Stimulated activated CD8-positive, alpha-beta memory T cell treated with anti-CD3 and anti-CD28 coated beads, Interleukin-4, amount 100 ng/mL, for 48 hours (primary cell): ENCODE data around the gene CYGB.
"Not testable (repeated sequence)": the region's sequence is repeated elsewhere in the genome, so short reads cannot be mapped to it uniquely, and the experiment has no call there.

Experiments used
- DNase-seq: peaks from one replicate; pipeline ENCODE4 v3.0.0-alpha.2; 2020

CYGB gene

GRCh38 chr17:76566988-76567431 lies 29.5 kb upstream of the CYGB start:
- DNase-seq, result no peak

GRCh38 chr17:76566613-76566943 lies 29.1 kb upstream of the CYGB start:
- no peak for DNase-seq

GRCh38 chr17:76565728-76566612 lies 28.5 kb upstream of the CYGB start:
- DNase-seq, result no peak

- DNase-seq, result not testable (repeated sequence)
Measured at GRCh38 chr17:76564991-76565727, 27.6 kb upstream of the CYGB start.

GRCh38 chr17:76563359-76563758 lies 25.9 kb upstream of the CYGB start:
- not testable (repeated sequence) for DNase-seq

GRCh38 chr17:76562734-76563148 lies 25.2 kb upstream of the CYGB start:
- no peak for DNase-seq

- DNase-seq, result no peak
Measured at GRCh38 chr17:76561799-76562268, 24.3 kb upstream of the CYGB start.

- DNase-seq, result no peak
Measured at GRCh38 chr17:76561332-76561731, 23.8 kb upstream of the CYGB start.

- DNase-seq, result no peak
Measured at GRCh38 chr17:76560877-76561221, 23.3 kb upstream of the CYGB start.

- DNase-seq, result no peak
Measured at GRCh38 chr17:76560036-76560876, 22.7 kb upstream of the CYGB start.

- not testable (repeated sequence) for DNase-seq
Measured at GRCh38 chr17:76559460-76559859, 22.0 kb upstream of the CYGB start.

- DNase-seq, result no peak
Measured at GRCh38 chr17:76558198-76559095, 20.9 kb upstream of the CYGB start.

GRCh38 chr17:76557368-76558197 lies 20.1 kb upstream of the CYGB start:
- DNase-seq, result peak; percentile 94

- no peak for DNase-seq
Measured at GRCh38 chr17:76556765-76557367, 19.4 kb upstream of the CYGB start.

- DNase-seq, result no peak
Measured at GRCh38 chr17:76554131-76554530, 16.6 kb upstream of the CYGB start.

- no peak for DNase-seq
Measured at GRCh38 chr17:76553178-76553908, 15.8 kb upstream of the CYGB start.

GRCh38 chr17:76551685-76552084 lies 14.2 kb upstream of the CYGB start:
- no peak for DNase-seq

- DNase-seq, result no peak
Measured at GRCh38 chr17:76550712-76551615, 13.5 kb upstream of the CYGB start.

GRCh38 chr17:76549539-76549938 lies 12.0 kb upstream of the CYGB start:
- no peak for DNase-seq
